ENCODE measurements around the gene FFAR4. TPM values are rescaled to one million over a fixed set of nuclear protein-coding genes. Genes with fewer than 3 reads are reported as not detected.

Gene FFAR4
- total and polyA plus RNA-seq, 2 of the 4 experiments (the other 2 are of a cell fraction) = not detected

- Histone ChIP-seq H3K4me1 (ENCODE audit: control insufficient read depth, insufficient read depth, low read length) (0 out of 2 replicates have a peak, but pooled peaks cover 2% of the 10 kb centered on the region), H3K9me3 (ENCODE audit: control insufficient read depth, insufficient read depth, low read length) (no peaks in the 10 kb centered on the region), H3K4ac (ENCODE audit: low read depth, low read length) (no peak overlapping the region), H2BK5ac (ENCODE audit: low read depth, low read length, poor library complexity, severe bottlenecking) (no peak overlapping the region), H3K23ac (ENCODE audit: low read depth, low read length) (no peak overlapping the region), H3K14ac (replicated peaks; ENCODE audit: low read depth, low read length) (no peak overlapping the region), H2AK9ac (replicated peaks; ENCODE audit: low read depth, low read length, poor library complexity) (no peak overlapping the region), H4K20me1 (ENCODE audit: insufficient read depth, low read length) (no peaks in the 10 kb centered on the region), H3K4me3 (ENCODE audit: insufficient read depth, low read depth, low read length) (peak overlapping the region; percentile 14; the same call in 1 of the 2 replicates), H2BK15ac (ENCODE audit: low read depth, low read length) (no peak overlapping the region), H3K4me2 (ENCODE audit: low read depth, low read length) (peak overlapping the region; percentile 77), H3K36me3 (ENCODE audit: control insufficient read depth, insufficient read depth, low read length) (no peaks in the 10 kb centered on the region), H2AK5ac (ENCODE audit: low read depth, low read length) (no peak overlapping the region), H3K56ac (ENCODE audit: extremely low read depth, insufficient read depth, low read length) (no peak overlapping the region), H4K91ac (ENCODE audit: insufficient read depth, low read depth, low read length) (no peak overlapping the region), H2BK20ac (ENCODE audit: low read depth, low read length) (no peak overlapping the region), H3K9ac (ENCODE audit: low read depth, low read length) (no peak overlapping the region), H3K18ac (ENCODE audit: low read depth, low read length) (no peak overlapping the region), H3K9me1 (ENCODE audit: insufficient read depth, low read length) (peaks cover 2% of the 10 kb centered on the region; the same call in 1 of the 2 replicates), H2BK120ac (ENCODE audit: low read depth, low read length) (no peak overlapping the region), H3K79me1 (ENCODE audit: low read depth in 1 of 2, low read length in 2 of 2) (no peaks in the 10 kb centered on the region), H4K8ac (ENCODE audit: low read depth in 2 of 2, low read length in 2 of 2) (no peak overlapping the region), H4K5ac (ENCODE audit: low read depth, low read length) (no peak overlapping the region), H3K27me3 (ENCODE audit: control insufficient read depth, insufficient read depth, low read length) (no peaks in the 10 kb centered on the region; the same call in 1 of the 2 replicates), H3K27ac (ENCODE audit: insufficient read depth, low read length) (no peak overlapping the region), H2AFZ (replicated peaks; ENCODE audit: low read length, poor library complexity) (no peak overlapping the region)
- ChIA-PET POLR2A (ENCODE audit: unreplicated experiment) (no interaction called here), CTCF (interaction anchor here (0.6 to 1.5 kb wide), 4 partner anchors 10 to 139 kb away, joined by 3 to 6 read pairs (median 3); no protein-coding TSS in a partner anchor)
- 29% methylated on average over 11 of the region's 23 CpGs; no CpG with 5 or more reads in 1 of the 2 experiments for WGBS, 2 experiments (ENCODE audit: extremely low coverage in 2 of 2, insufficient read length in 1 of 2)
- intact Hi-C loops (cut with micrococcal nuclease) = loop anchor here (2.0 kb wide), 1 partner anchor 139 kb away; no protein-coding TSS in a partner anchor
- DNase-seq = peak; percentile 46
- no TSS peak for BruUV-seq (replicated peaks)
- TF ChIP-seq CEBPB (IDR thresholded peaks at IDR 0.05; ENCODE audit: low read depth, low read length) (no peak), RFX5 (IDR thresholded peaks at IDR 0.05; ENCODE audit: low read depth, low read length) (no peak), CTCF (conservative IDR thresholded peaks at IDR 0.05; ENCODE audit: low read depth, low read length) (peak; percentile 85), BHLHE40 (IDR thresholded peaks at IDR 0.05; ENCODE audit: low read depth, low read length) (no peak), FOS (IDR thresholded peaks at IDR 0.05; ENCODE audit: low read depth, low read length) (no peak), ELK1 (IDR thresholded peaks at IDR 0.05; ENCODE audit: borderline replicate concordance, low read depth, low read length) (no peak), SMC3 (IDR thresholded peaks at IDR 0.05; ENCODE audit: low read depth, low read length) (peak; percentile 39), RAD21 (IDR thresholded peaks at IDR 0.05; ENCODE audit: low read length) (peak; percentile 69)
- dilution Hi-C loops (cut with HindIII; ENCODE audit: low sequenced_read_pairs, unreplicated experiment) = no loop called here
- in situ Hi-C loops (cut with MboI; ENCODE audit: low sequenced_read_pairs) = no loop called here
- peak; percentile 99 for ATAC-seq (ENCODE audit: low read depth)
Measured at GRCh38 chr10:93541402-93542357, 24.8 kb upstream of the FFAR4 start.
